ENCODE measurements around the gene RNF157. TPM values are rescaled to one million over a fixed set of nuclear protein-coding genes. Genes with fewer than 3 reads are reported as not detected.
A peak's percentile ranks its signal among the peaks of the same experiment; 100 is the strongest.

Gene RNF157
- total RNA-seq: 18.0 TPM
- long read RNA-seq, full-length matches to known transcripts: 6 of 30 reads
- long read RNA-seq, partial matches to known transcripts: 8 of 30 reads
- long read RNA-seq, other reads (novel, unspliced or antisense): 16 of 30 reads

GRCh38 chr17:76240461-76241203 lies at the start of gene RNF157:
Gene RNF157, minus strand, starts transcription at chr17:76240493. Its CDS starts 253 bp downstream, at chr17:76240240.
- ATAC-seq (peak; percentile 87), DNase-seq (peak; percentile 86)
- intact Hi-C loops (cut with micrococcal nuclease): no loop called here

GRCh38 chr17:76281573-76282371 lies 41.5 kb upstream of the RNF157 start:
- ATAC-seq (peak; percentile 71), DNase-seq (no peak)
- intact Hi-C loops (cut with micrococcal nuclease): no loop called here

- intact Hi-C loops (cut with micrococcal nuclease): no loop called here
- ATAC-seq (no peak), DNase-seq (no peak)
These were observed 40.4 kb upstream of the RNF157 start for GRCh38 chr17:76280650-76281049.

GRCh38 chr17:76279742-76280287 lies 39.5 kb upstream of the RNF157 start:
- no peak for DNase-seq
- intact Hi-C loops (cut with micrococcal nuclease): no loop called here
- no peak for ATAC-seq

GRCh38 chr17:76278952-76279741 lies 38.9 kb upstream of the RNF157 start:
- intact Hi-C loops (cut with micrococcal nuclease): no loop called here
- ATAC-seq (peak; percentile 88), DNase-seq (peak; percentile 94)

- DNase-seq (no peak), ATAC-seq (no peak)
- intact Hi-C loops (cut with micrococcal nuclease): no loop called here
These were observed 38.1 kb upstream of the RNF157 start for GRCh38 chr17:76278268-76278908.

- no peak for DNase-seq
- ATAC-seq: no peak
- intact Hi-C loops (cut with micrococcal nuclease): no loop called here
These were observed 37.3 kb upstream of the RNF157 start for GRCh38 chr17:76277300-76278267.

- no peak for ATAC-seq
- intact Hi-C loops (cut with micrococcal nuclease): no loop called here
- DNase-seq: no peak
These were observed 36.4 kb upstream of the RNF157 start for GRCh38 chr17:76276461-76277299.

GRCh38 chr17:76276069-76276431 lies 35.8 kb upstream of the RNF157 start:
- DNase-seq (no peak), ATAC-seq (no peak)
- intact Hi-C loops (cut with micrococcal nuclease): no loop called here

GRCh38 chr17:76275382-76276068 lies 35.2 kb upstream of the RNF157 start:
- intact Hi-C loops (cut with micrococcal nuclease): no loop called here
- DNase-seq: no peak
- ATAC-seq: no peak

- intact Hi-C loops (cut with micrococcal nuclease): no loop called here
- no peak for ATAC-seq
- DNase-seq: no peak
These were observed 34.0 kb upstream of the RNF157 start for GRCh38 chr17:76274112-76274956.

GRCh38 chr17:76273445-76274111 lies 33.3 kb upstream of the RNF157 start:
- no peak for ATAC-seq
- DNase-seq: no peak
- intact Hi-C loops (cut with micrococcal nuclease): no loop called here

- intact Hi-C loops (cut with micrococcal nuclease): no loop called here
- DNase-seq (no peak), ATAC-seq (peak; percentile 4)
These were observed 32.5 kb upstream of the RNF157 start for GRCh38 chr17:76272541-76273444.

All from left ventricle myocardium superior (tissue), 1 donor.